ENCODE results near the gene CELF2.

CELF2 gene

GRCh38 chr10:11324761-11325321 is 307.2 kb downstream of the CELF2 start:
- no peak overlapping the region for H3K4me3 ChIP-seq (ENCODE audit: low read depth, low read length)
- TF ChIP-seq, protein P1, sequence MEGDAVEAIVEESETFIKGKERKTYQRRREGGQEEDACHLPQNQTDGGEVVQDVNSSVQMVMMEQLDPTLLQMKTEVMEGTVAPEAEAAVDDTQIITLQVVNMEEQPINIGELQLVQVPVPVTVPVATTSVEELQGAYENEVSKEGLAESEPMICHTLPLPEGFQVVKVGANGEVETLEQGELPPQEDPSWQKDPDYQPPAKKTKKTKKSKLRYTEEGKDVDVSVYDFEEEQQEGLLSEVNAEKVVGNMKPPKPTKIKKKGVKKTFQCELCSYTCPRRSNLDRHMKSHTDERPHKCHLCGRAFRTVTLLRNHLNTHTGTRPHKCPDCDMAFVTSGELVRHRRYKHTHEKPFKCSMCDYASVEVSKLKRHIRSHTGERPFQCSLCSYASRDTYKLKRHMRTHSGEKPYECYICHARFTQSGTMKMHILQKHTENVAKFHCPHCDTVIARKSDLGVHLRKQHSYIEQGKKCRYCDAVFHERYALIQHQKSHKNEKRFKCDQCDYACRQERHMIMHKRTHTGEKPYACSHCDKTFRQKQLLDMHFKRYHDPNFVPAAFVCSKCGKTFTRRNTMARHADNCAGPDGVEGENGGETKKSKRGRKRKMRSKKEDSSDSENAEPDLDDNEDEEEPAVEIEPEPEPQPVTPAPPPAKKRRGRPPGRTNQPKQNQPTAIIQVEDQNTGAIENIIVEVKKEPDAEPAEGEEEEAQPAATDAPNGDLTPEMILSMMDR (IDR thresholded peaks at IDR 0.05), result no peak
- no peak overlapping the region for H3K9ac ChIP-seq
- no peaks in the 10 kb centered on the region for H3K27me3 ChIP-seq (ENCODE audit: control insufficient read depth, insufficient read depth, low read length)
- H3K4me2 ChIP-seq (ENCODE audit: low read length), result no peak overlapping the region
- H3K9me3 ChIP-seq (ENCODE audit: control insufficient read depth, low read length), result no peaks in the 10 kb centered on the region
- no peak overlapping the region for H2AFZ ChIP-seq
- H3K27ac ChIP-seq, result no peak overlapping the region
- no peaks in the 10 kb centered on the region for H3K36me3 ChIP-seq (ENCODE audit: control insufficient read depth, insufficient read depth, low read length)
- no peaks in the 10 kb centered on the region for H3K79me2 ChIP-seq
- H3K4me1 ChIP-seq, result no peaks in the 10 kb centered on the region

DNA sequence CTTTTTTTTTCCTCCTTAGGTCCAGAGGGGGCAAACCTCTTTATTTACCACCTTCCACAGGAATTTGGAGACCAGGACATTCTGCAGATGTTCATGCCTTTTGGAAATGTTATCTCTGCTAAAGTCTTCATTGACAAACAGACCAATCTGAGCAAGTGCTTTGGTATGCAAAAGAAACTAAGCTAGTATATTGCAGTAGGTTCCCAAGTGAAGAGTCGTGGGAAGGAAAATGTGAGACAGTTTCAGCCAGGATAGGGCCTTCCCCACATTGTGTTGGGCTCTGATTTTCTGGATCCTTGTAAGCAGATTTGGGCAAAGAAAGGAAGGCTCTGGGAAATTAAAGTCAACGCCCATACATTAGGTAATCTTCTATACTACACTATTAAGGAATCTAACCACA is 308.1 kb downstream of the CELF2 start:
- no peak overlapping the region for H3K4me2 ChIP-seq (ENCODE audit: low read length)
- no peaks in the 10 kb centered on the region for H3K36me3 ChIP-seq (ENCODE audit: control insufficient read depth, insufficient read depth, low read length)
- no peaks in the 10 kb centered on the region for H3K79me2 ChIP-seq
- H3K27ac ChIP-seq, result no peak overlapping the region
- H3K9ac ChIP-seq, result no peak overlapping the region
- no peaks in the 10 kb centered on the region for H3K4me1 ChIP-seq
- H3K4me3 ChIP-seq (ENCODE audit: low read depth, low read length), result no peak overlapping the region
- no peaks in the 10 kb centered on the region for H3K27me3 ChIP-seq (ENCODE audit: control insufficient read depth, insufficient read depth, low read length)
- no peaks in the 10 kb centered on the region for H3K9me3 ChIP-seq (ENCODE audit: control insufficient read depth, low read length)
- TF ChIP-seq, protein P1 (IDR thresholded peaks at IDR 0.05), result no peak
- H2AFZ ChIP-seq, result no peak overlapping the region

GRCh38 chr10:11326241-11326640 is 308.6 kb downstream of the CELF2 start:
- Histone ChIP-seq H3K9me3 (ENCODE audit: control insufficient read depth, low read length) (no peaks in the 10 kb centered on the region), H2AFZ (no peak overlapping the region), H3K27me3 (ENCODE audit: control insufficient read depth, insufficient read depth, low read length) (no peaks in the 10 kb centered on the region), H3K4me1 (no peaks in the 10 kb centered on the region), H3K36me3 (ENCODE audit: control insufficient read depth, insufficient read depth, low read length) (no peaks in the 10 kb centered on the region), H3K4me3 (ENCODE audit: low read depth, low read length) (no peak overlapping the region), H3K9ac (no peak overlapping the region), H3K79me2 (no peaks in the 10 kb centered on the region), H3K27ac (no peak overlapping the region), H3K4me2 (ENCODE audit: low read length) (no peak overlapping the region)
- TF ChIP-seq, protein P1 (IDR thresholded peaks at IDR 0.05), result no peak

- H3K9ac ChIP-seq, result no peak overlapping the region
Observed at GRCh38 chr10:11326913-11327616, 309.4 kb downstream of the CELF2 start.

More at GRCh38 chr10:11326913-11327616, 309.4 kb downstream of the CELF2 start:
- no peaks in the 10 kb centered on the region for H3K4me1 ChIP-seq
- no peak overlapping the region for H3K27ac ChIP-seq
- no peak overlapping the region for H2AFZ ChIP-seq
- H3K4me2 ChIP-seq (ENCODE audit: low read length), result no peak overlapping the region
- no peaks in the 10 kb centered on the region for H3K79me2 ChIP-seq
- no peak overlapping the region for H3K4me3 ChIP-seq (ENCODE audit: low read depth, low read length)
- no peaks in the 10 kb centered on the region for H3K9me3 ChIP-seq (ENCODE audit: control insufficient read depth, low read length)
- no peaks in the 10 kb centered on the region for H3K36me3 ChIP-seq (ENCODE audit: control insufficient read depth, insufficient read depth, low read length)
- H3K27me3 ChIP-seq (ENCODE audit: control insufficient read depth, insufficient read depth, low read length), result no peaks in the 10 kb centered on the region
- TF ChIP-seq, protein P1 (IDR thresholded peaks at IDR 0.05), result no peak

Data from parathyroid adenoma (tissue), 2 donors.